H1 (cell line): ENCODE data around the gene FGF14. TPM values are rescaled to one million over a fixed set of nuclear protein-coding genes. Genes with fewer than 3 reads are reported as not detected.

Experiments used
- CTCF ChIA-PET: fragments of 300-600 bp; sonication (Branson Sonifier 250); formaldehyde crosslinking; loops from one replicate; lab custom pipeline; 2021; ENCODE audit not compliant: partially characterized antibody; lab: Charles Lee
- POLR2A ChIA-PET: fragments of 300-600 bp; sonication (Branson Sonifier 250); formaldehyde crosslinking; loops from one replicate; lab custom pipeline; 2021; ENCODE audit warnings: inconsistent platforms; ENCODE audit not compliant: partially characterized antibody; lab: Charles Lee
- DNase-seq, 2 experiments: peaks; one replicate each; pipeline versions ENCODE4 v3.0.0 to v3.0.0-alpha.2; 2010 to 2022; ENCODE audit warnings: low spot score in 2 of 2, low read depth in 1 of 2, mixed read lengths in 1 of 2
- FAIRE-seq: peaks from 2 replicates; lab custom pipeline; 2011; peaks lifted over from hg19 to GRCh38; lab: Jason Lieb, UNC
- H2AFZ ChIP-seq: 2 replicates; pipeline ENCODE4 v1.8.1; 2012; ENCODE audit warnings: low read length, inconsistent platforms
- H2AK5ac ChIP-seq: 2 replicates; pipeline ENCODE4 v1.6.1; 2013; ENCODE audit warnings: low read depth, low read length
- H2BK120ac ChIP-seq: replicated peaks from 2 replicates; pipeline ENCODE3; 2013; ENCODE audit warnings: low read depth, low read length, inconsistent platforms
- H2BK12ac ChIP-seq: 2 replicates; pipeline ENCODE4 v1.6.1; 2013; ENCODE audit warnings: low read depth, low read length
- H2BK15ac ChIP-seq: 2 replicates; pipeline ENCODE4 v1.6.1; 2013; ENCODE audit warnings: low read length
- H2BK20ac ChIP-seq: 2 replicates; pipeline ENCODE4 v1.6.1; 2013; ENCODE audit warnings: low read length
- H2BK5ac ChIP-seq: 2 replicates; pipeline ENCODE4 v1.6.1; 2013; ENCODE audit warnings: low read depth, low read length
- H3K14ac ChIP-seq: 2 replicates; pipeline ENCODE4 v1.6.1; 2013; ENCODE audit warnings: inconsistent platforms; ENCODE audit not compliant: insufficient read length
- H3K18ac ChIP-seq: 2 replicates; pipeline ENCODE4 v1.6.1; 2013; ENCODE audit warnings: low read length; ENCODE audit errors: extremely low read depth
- H3K23ac ChIP-seq: 2 replicates; pipeline ENCODE4 v1.6.1; 2013; ENCODE audit warnings: inconsistent platforms; ENCODE audit not compliant: insufficient read length
- H3K23me2 ChIP-seq: 2 replicates; pipeline ENCODE4 v1.6.1; 2013; ENCODE audit warnings: low read depth, low read length
- H3K27ac ChIP-seq: 2 replicates; pipeline ENCODE4 v1.6.1; 2011; ENCODE audit warnings: low read depth, low read length, inconsistent platforms
- H3K27me3 ChIP-seq, 4 experiments: replicated peaks in 1 of 4; 1 replicate in 1 of 4; 2 replicates in 3 of 4; pipeline versions ENCODE4 v1.6.1 to v1.8.1; 2011 to 2013; ENCODE audit warnings: low read length in 3 of 4, mild to moderate bottlenecking in 3 of 4, inconsistent platforms in 2 of 4, mixed read lengths in 2 of 4, moderate library complexity in 1 of 4; ENCODE audit not compliant: control insufficient read depth in 3 of 4, insufficient read depth in 3 of 4; ENCODE audit errors: extremely low read depth in 1 of 4
- H3K36me3 ChIP-seq, 4 experiments: 2 replicates each; pipeline versions ENCODE4 v1.6.1 to v1.8.1; 2011 to 2013; ENCODE audit warnings: mild to moderate bottlenecking in 4 of 4, low read length in 3 of 4, moderate library complexity in 2 of 4, control low read depth in 1 of 4, inconsistent platforms in 1 of 4; ENCODE audit not compliant: insufficient read depth in 4 of 4, control insufficient read depth in 2 of 4
- H3K4ac ChIP-seq: replicated peaks from 2 replicates; pipeline ENCODE3; 2013; ENCODE audit warnings: low read length, low read depth, mixed read lengths, inconsistent platforms; ENCODE audit not compliant: insufficient read length
- H3K4me1 ChIP-seq, 4 experiments: replicated peaks in 1 of 4; 1 replicate in 1 of 4; 2 replicates in 3 of 4; pipeline versions ENCODE4 v1.6.1 to v1.8.1; 2011 to 2013; ENCODE audit warnings: low read length in 3 of 4, inconsistent platforms in 2 of 4, mixed read lengths in 1 of 4; ENCODE audit not compliant: insufficient read depth in 4 of 4, control insufficient read depth in 3 of 4
- H3K4me2 ChIP-seq, 2 experiments: 2 replicates each; pipeline versions ENCODE4 v1.6.1 to v1.8.1; 2011 to 2013; ENCODE audit warnings: low read depth in 2 of 2, low read length in 2 of 2, control low read depth in 1 of 2, inconsistent platforms in 1 of 2, mild to moderate bottlenecking in 1 of 2; ENCODE audit not compliant: insufficient read depth in 1 of 2
- H3K4me3 ChIP-seq, 4 experiments: fragments of 200-600, 300-600 bp in 1 of 4; sonication (generic), shearing (Covaris generic), sonication (Bioruptor Twin) in 1 of 4; 2 replicates each; pipeline versions ENCODE4 v1.5.1 to v1.8.1; 2011 to 2016; ENCODE audit warnings: low read length in 4 of 4, low read depth in 3 of 4, control low read depth in 2 of 4, inconsistent platforms in 2 of 4, mild to moderate bottlenecking in 2 of 4, mixed read lengths in 1 of 4, moderate library complexity in 1 of 4; ENCODE audit not compliant: insufficient read depth in 2 of 4; ENCODE audit errors: extremely low read depth in 1 of 4
- H3K56ac ChIP-seq: replicated peaks from 2 replicates; pipeline ENCODE3; 2013; ENCODE audit warnings: low read depth, mild to moderate bottlenecking, mixed read lengths, low read length, inconsistent platforms; ENCODE audit not compliant: insufficient read length
- H3K79me1 ChIP-seq: 2 replicates; pipeline ENCODE4 v1.6.1; 2013; ENCODE audit warnings: low read depth, low read length, control low read depth
- H3K79me2 ChIP-seq, 2 experiments: 2 replicates each; pipeline versions ENCODE4 v1.6.1 to v1.8.1; 2012 to 2013; ENCODE audit warnings: low read length in 2 of 2, mild to moderate bottlenecking in 2 of 2, inconsistent platforms in 1 of 2; ENCODE audit not compliant: insufficient read depth in 2 of 2, control insufficient read depth in 1 of 2
- H3K9ac ChIP-seq, 4 experiments: replicated peaks in 1 of 4; 1 replicate in 1 of 4; 2 replicates in 3 of 4; pipeline versions ENCODE4 v1.6.1 to v1.8.1; 2011 to 2013; ENCODE audit warnings: low read depth in 3 of 4, low read length in 3 of 4, control low read depth in 2 of 4, mild to moderate bottlenecking in 2 of 4, moderate library complexity in 2 of 4, inconsistent platforms in 1 of 4; ENCODE audit errors: extremely low read depth in 1 of 4
- H3K9me3 ChIP-seq, 2 experiments: 2 replicates each; pipeline versions ENCODE4 v1.6.1 to v1.8.1; 2012 to 2013; ENCODE audit warnings: mild to moderate bottlenecking in 2 of 2, moderate library complexity in 2 of 2, control low read depth in 1 of 2, inconsistent platforms in 1 of 2, low read depth in 1 of 2, low read length in 1 of 2, mixed read lengths in 1 of 2; ENCODE audit not compliant: insufficient read depth in 2 of 2
- H4K20me1 ChIP-seq, 2 experiments: replicated peaks in 1 of 2; 2 replicates each; pipeline versions ENCODE3 to v1.8.1; 2011 to 2013; ENCODE audit warnings: inconsistent platforms in 2 of 2, low read length in 2 of 2, mild to moderate bottlenecking in 1 of 2; ENCODE audit not compliant: insufficient read depth in 2 of 2, control insufficient read depth in 1 of 2
- H4K5ac ChIP-seq: 2 replicates; pipeline ENCODE4 v1.6.1; 2013; ENCODE audit warnings: low read length, low read depth, mixed read lengths, inconsistent platforms; ENCODE audit not compliant: insufficient read length
- H4K8ac ChIP-seq: 2 replicates; pipeline ENCODE4 v1.8.0; 2013; ENCODE audit warnings: mild to moderate bottlenecking, moderate library complexity, low read length, inconsistent platforms; ENCODE audit not compliant: insufficient read depth; ENCODE audit errors: extremely low read depth
- H4K91ac ChIP-seq: replicated peaks from 2 replicates; pipeline ENCODE3; 2013; ENCODE audit warnings: low read length, mixed read lengths, inconsistent platforms; ENCODE audit not compliant: insufficient read length
- EP300 ChIP-seq, 2 experiments: IDR thresholded peaks; 1 replicate in 1 of 2; 2 replicates in 1 of 2; pipeline ENCODE4 v1.6.1; 2011 to 2012; ENCODE audit warnings: low read depth in 2 of 2, low read length in 2 of 2, mild to moderate bottlenecking in 2 of 2, borderline replicate concordance in 1 of 2, inconsistent platforms in 1 of 2, moderate library complexity in 1 of 2
- GTF2F1 ChIP-seq: IDR thresholded peaks from 2 replicates; pipeline ENCODE4 v1.6.1; 2012; ENCODE audit warnings: low read depth, low read length, improper control_type of control experiment, borderline replicate concordance
- KDM1A ChIP-seq: fragments of 200-600, 300-600 bp; sonication (generic); IDR thresholded peaks from 2 replicates; pipeline ENCODE4 v1.7.1; 2016; ENCODE audit warnings: mild to moderate bottlenecking, low read length, borderline replicate concordance
- POLR2A ChIP-seq, 2 experiments: IDR thresholded peaks; 1 replicate in 1 of 2; 2 replicates in 1 of 2; pipeline ENCODE4 v1.6.1; 2011; ENCODE audit warnings: low read depth in 2 of 2, low read length in 2 of 2, mild to moderate bottlenecking in 2 of 2; ENCODE audit errors: control extremely low read depth in 1 of 2
- POLR2AphosphoS5 ChIP-seq: IDR thresholded peaks from 2 replicates; pipeline ENCODE4 v1.6.1; 2011; ENCODE audit warnings: low read depth, low read length
- WGBS, 2 experiments: shearing (Covaris generic) in 1 of 2; methylation state at CpG; one replicate each; pipeline versions ENCODE4 v1.1.6 to v1.1.7; 2013 to 2015; ENCODE audit warnings: low lambda C conversion rate in 2 of 2, mixed read lengths in 2 of 2, inconsistent platforms in 1 of 2, low coverage in 1 of 2, missing lambda C conversion rate in 1 of 2; ENCODE audit not compliant: insufficient replicate concordance in 2 of 2, insufficient coverage in 1 of 2, insufficient read length in 1 of 2; ENCODE audit errors: extremely low coverage in 1 of 2, missing lambda C conversion rate in 1 of 2; 5-methylcytosine and 5-hydroxymethylcytosine counted together
- polyA plus RNA-seq, 7 experiments: library from polyadenylated mRNA; depleted of rRNA in 3 of 7; stranded (reverse) in 5 of 7; unstranded in 2 of 7; fragments of >200 nt in 5 of 7; fragments of 200-250 nt in 2 of 7; gene quantifications; 1 replicate in 5 of 7; 2 replicates in 1 of 7; 4 replicates in 1 of 7; pipeline versions ENCODE4 v1.2.1 to v1.2.3, GENCODE V29; 2011 to 2013; ENCODE audit warnings: missing spikeins in 2 of 7, mixed read lengths in 2 of 7
- total RNA-seq: library from RNA; stranded (reverse); fragmentation: NEBNext Ultra II Directional; extraction: Animal tissue kit (Norgen Biotek cat#: 25700); gene quantifications from 2 replicates; pipeline ENCODE4 v1.2.1, GENCODE V29; 2021

FGF14 gene
- total and polyA plus RNA-seq, 2 of the 8 experiments (the other 6 are each of a cell fraction or from before 2014, with no cell fraction given), result 0.05 to 0.58 TPM

DNA sequence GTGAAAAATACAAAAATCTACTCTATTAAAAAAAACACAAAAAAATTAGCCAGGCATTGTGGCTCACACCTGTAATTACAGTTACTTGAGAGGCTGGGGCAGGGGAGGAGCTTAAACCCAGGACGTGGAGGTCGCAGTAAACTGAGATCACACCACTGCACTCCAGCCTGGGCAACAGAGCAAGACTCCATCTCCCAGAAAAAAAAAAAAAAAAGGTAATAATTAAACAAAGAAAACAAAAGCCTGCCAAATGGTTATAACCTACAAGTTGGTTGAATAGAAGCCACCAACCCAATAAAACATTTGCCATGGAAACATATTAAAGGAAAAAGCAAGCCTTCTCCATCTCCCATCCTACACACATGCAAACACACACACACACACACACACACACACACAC lies 694.2 kb downstream of the FGF14 start:
- Histone ChIP-seq H3K27ac (no peak overlapping the region), H3K27me3 (no peaks in the 10 kb centered on the region; a peak in 1 of 7 replicates), H2BK12ac (no peak overlapping the region), H2BK15ac (no peak overlapping the region), H3K36me3 (no peaks in the 10 kb centered on the region), H3K4me3 (no peak overlapping the region), H2BK20ac (no peak overlapping the region), H3K79me2 (no peaks in the 10 kb centered on the region), H3K9me3 (no peaks in the 10 kb centered on the region), H3K9ac (no peak overlapping the region), H4K8ac (no peak overlapping the region), H3K56ac (no peak overlapping the region), H2AK5ac (no peak overlapping the region), H3K4ac (no peak overlapping the region), H3K4me2 (no peak overlapping the region), H4K20me1 (no peaks in the 10 kb centered on the region), H3K14ac (no peak overlapping the region), H3K4me1 (peaks cover 0 to 6% (median 3%) of the 10 kb centered on the region in 4 experiments; a peak in 2 of 7 replicates), H3K23me2 (peaks cover 2% of the 10 kb centered on the region; the same call in 1 of the 2 replicates), H2BK5ac (no peak overlapping the region), H3K79me1 (no peaks in the 10 kb centered on the region), H3K23ac (no peak overlapping the region), H2BK120ac (no peak overlapping the region), H4K91ac (no peak overlapping the region), H2AFZ (no peak overlapping the region), H4K5ac (no peak overlapping the region), H3K18ac (no peak overlapping the region)
- DNase-seq (no peak), FAIRE-seq (no peak)
- CTCF ChIA-PET, result no interaction called here
- WGBS, 2 experiments, result 100% methylated on average over 2 of the region's 2 CpGs; no CpG with 5 or more reads in 1 of the 2 experiments
- POLR2A ChIA-PET, result no interaction called here
- no peak for TF ChIP-seq GTF2F1
- TF ChIP-seq POLR2A (IDR thresholded peaks at IDR 0.05; ENCODE audit: control extremely low read depth in 1 of 2, low read depth in 2 of 2, low read length in 2 of 2), result no peak
- no peak for TF ChIP-seq EP300 (IDR thresholded peaks at IDR 0.05; ENCODE audit: borderline replicate concordance in 1 of 2, low read depth in 2 of 2, low read length in 2 of 2)
- TF ChIP-seq POLR2AphosphoS5, result no peak
- TF ChIP-seq KDM1A, result no peak
